ENCODE data around the gene SLC39A5.
"Not testable (repeated sequence)": the region's sequence is repeated elsewhere in the genome, so short reads cannot be mapped to it uniquely, and the experiment has no call there.

DNA sequence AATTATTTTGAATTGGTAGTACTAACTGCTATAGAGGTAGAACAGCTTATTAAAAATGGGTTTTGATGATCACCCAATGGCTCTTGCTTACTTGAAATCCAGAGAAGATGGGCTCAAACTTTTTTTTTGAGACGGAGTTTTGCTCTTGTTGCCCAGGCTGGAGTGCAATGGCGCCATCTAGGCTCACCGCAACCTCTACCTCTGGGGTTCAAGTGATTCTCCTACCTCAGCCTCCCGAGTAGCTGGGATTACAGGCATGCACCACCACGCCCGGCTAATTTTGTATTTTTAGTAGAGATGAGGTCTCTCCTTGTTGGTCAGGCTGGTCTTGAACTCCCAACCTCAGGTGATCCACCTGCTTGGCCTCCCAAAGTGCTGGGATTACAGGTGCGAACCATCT is 33.1 kb downstream of the SLC39A5 start:
- TF ChIP-seq, protein P1, sequence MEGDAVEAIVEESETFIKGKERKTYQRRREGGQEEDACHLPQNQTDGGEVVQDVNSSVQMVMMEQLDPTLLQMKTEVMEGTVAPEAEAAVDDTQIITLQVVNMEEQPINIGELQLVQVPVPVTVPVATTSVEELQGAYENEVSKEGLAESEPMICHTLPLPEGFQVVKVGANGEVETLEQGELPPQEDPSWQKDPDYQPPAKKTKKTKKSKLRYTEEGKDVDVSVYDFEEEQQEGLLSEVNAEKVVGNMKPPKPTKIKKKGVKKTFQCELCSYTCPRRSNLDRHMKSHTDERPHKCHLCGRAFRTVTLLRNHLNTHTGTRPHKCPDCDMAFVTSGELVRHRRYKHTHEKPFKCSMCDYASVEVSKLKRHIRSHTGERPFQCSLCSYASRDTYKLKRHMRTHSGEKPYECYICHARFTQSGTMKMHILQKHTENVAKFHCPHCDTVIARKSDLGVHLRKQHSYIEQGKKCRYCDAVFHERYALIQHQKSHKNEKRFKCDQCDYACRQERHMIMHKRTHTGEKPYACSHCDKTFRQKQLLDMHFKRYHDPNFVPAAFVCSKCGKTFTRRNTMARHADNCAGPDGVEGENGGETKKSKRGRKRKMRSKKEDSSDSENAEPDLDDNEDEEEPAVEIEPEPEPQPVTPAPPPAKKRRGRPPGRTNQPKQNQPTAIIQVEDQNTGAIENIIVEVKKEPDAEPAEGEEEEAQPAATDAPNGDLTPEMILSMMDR (IDR thresholded peaks at IDR 0.05) = not testable (repeated sequence)
- TF ChIP-seq EZH2 (IDR thresholded peaks at IDR 0.05; ENCODE audit: borderline replicate concordance, insufficient read depth, low read depth, low read length, poor library complexity, severe bottlenecking) = not testable (repeated sequence)
